PC-9 (cell line): ENCODE data around the gene RUNX3. TPM values are rescaled to one million over a fixed set of nuclear protein-coding genes. Genes with fewer than 3 reads are reported as not detected.
A peak's percentile ranks its signal among the peaks of the same experiment; 100 is the strongest.
"Not testable (repeated sequence)": the region's sequence is repeated elsewhere in the genome, so short reads cannot be mapped to it uniquely, and the experiment has no call there.

ENCODE experiments used
- Bru-seq: library from RNA; stranded (reverse); fragments of 400-500 nt; gene quantifications from one replicate; lab custom pipeline; 2021; lab: Mats Ljungman, UMichigan
- BruChase-seq, 2 experiments: library from RNA; stranded (reverse); fragments of 400-500 nt; gene quantifications; one replicate each; lab custom pipeline; 2021; lab: Mats Ljungman, UMichigan
- BruUV-seq: library from RNA; stranded (reverse); fragments of 400-500 nt; replicated peaks from 2 replicates; lab custom pipeline; 2021; lab: Mats Ljungman, UMichigan
- CTCF ChIA-PET: fragments of 300-600 bp; sonication (Branson Sonifier 250); formaldehyde crosslinking; loops from one replicate; lab custom pipeline; 2022; ENCODE audit warnings: antibody characterized with exemption; lab: Charles Lee
- POLR2A ChIA-PET: fragments of 300-600 bp; sonication (Branson Sonifier 250); formaldehyde crosslinking; loops from one replicate; lab custom pipeline; 2022; ENCODE audit warnings: antibody characterized with exemption; ENCODE audit not compliant: unreplicated experiment; lab: Charles Lee
- DNase-seq, 2 experiments: peaks; one replicate each; pipeline versions ENCODE4 v3.0.0 to v3.0.0-alpha.2; 2015 to 2022; ENCODE audit warnings: mixed read lengths in 1 of 2
- H2AFZ ChIP-seq: fragments of 200-600 bp; sonication (generic); 2 replicates; pipeline ENCODE4 v1.8.1; 2017; ENCODE audit warnings: antibody characterized with exemption
- H3F3A ChIP-seq: fragments of 200-600 bp; sonication (generic); 2 replicates; pipeline ENCODE4 v1.8.1; 2017; ENCODE audit warnings: antibody characterized with exemption, mild to moderate bottlenecking, low read depth; ENCODE audit not compliant: insufficient read depth
- H3K27ac ChIP-seq: fragments of 200-600 bp; sonication (generic); 2 replicates; pipeline ENCODE4 v1.6.1; 2016; ENCODE audit warnings: mixed run types
- H3K27me3 ChIP-seq: fragments of 200-600 bp; sonication (generic); 2 replicates; pipeline ENCODE4 v1.6.1; 2016; ENCODE audit warnings: low read depth, mixed run types; ENCODE audit not compliant: insufficient read depth
- H3K36me3 ChIP-seq: fragments of 200-600 bp; sonication (generic); 2 replicates; pipeline ENCODE4 v1.6.1; 2016; ENCODE audit warnings: low read depth, mixed run types
- H3K4me1 ChIP-seq: fragments of 200-600 bp; sonication (generic); replicated peaks from 2 replicates; pipeline ENCODE4 v1.6.1; 2016; ENCODE audit warnings: mixed run types; ENCODE audit not compliant: insufficient read depth
- H3K4me2 ChIP-seq: fragments of 200-600 bp; sonication (generic); 2 replicates; pipeline ENCODE4 v1.6.1; 2017; ENCODE audit warnings: mixed run types
- H3K4me3 ChIP-seq: fragments of 200-600 bp; sonication (generic); 2 replicates; pipeline ENCODE4 v1.6.1; 2016; ENCODE audit warnings: mixed run types
- H3K79me2 ChIP-seq: fragments of 200-600 bp; sonication (generic); 2 replicates; pipeline ENCODE4 v1.6.1; 2017; ENCODE audit warnings: low read depth, mixed run types
- H3K9me2 ChIP-seq: fragments of 200-600 bp; sonication (generic); 2 replicates; pipeline ENCODE4 v1.8.1; 2017; ENCODE audit warnings: mild to moderate bottlenecking; ENCODE audit not compliant: insufficient read depth
- H3K9me3 ChIP-seq: fragments of 200-600 bp; sonication (generic); 2 replicates; pipeline ENCODE4 v1.8.1; 2016; ENCODE audit warnings: low read depth; ENCODE audit not compliant: insufficient read depth
- H4K20me1 ChIP-seq: fragments of 200-600 bp; sonication (generic); 2 replicates; pipeline ENCODE4 v1.8.1; 2017; ENCODE audit not compliant: insufficient read depth
- CTCF ChIP-seq: fragments of 200-600 bp; sonication (generic); conservative IDR thresholded peaks from 2 replicates; pipeline ENCODE4 v1.6.1; 2017; ENCODE audit warnings: mixed run types, antibody characterized with exemption, mild to moderate bottlenecking, moderate library complexity
- EZH2 ChIP-seq: fragments of 200-600 bp; sonication (generic); IDR thresholded peaks from 2 replicates; pipeline ENCODE4 v1.8.0; 2017; ENCODE audit warnings: antibody characterized with exemption, low read depth
- intact Hi-C: fragments of 100-400 bp; cut with micrococcal nuclease; formaldehyde crosslinking; loops from one replicate; pipeline ENCODE4 v1.10.0; 2022; ENCODE audit not compliant: unreplicated experiment
- long read RNA-seq: library from polyadenylated mRNA; stranded (forward); transcript quantifications from one replicate; pipeline ENCODE4 v2.0.0, GENCODE V29; 2022
- total RNA-seq: library from RNA; stranded (reverse); gene quantifications from 2 replicates; pipeline ENCODE4 v1.2.3, GENCODE V29; 2021

Gene RUNX3
- total RNA-seq (not detected in 2 replicates), Bru-seq, nascent RNA (percentile 6 among the genes with signal in this experiment), BruChase-seq, experiment 1, labeled RNA remaining after a 2-hour chase (percentile 4 among the genes with signal in this experiment), BruChase-seq, experiment 2, labeled RNA remaining after a 6-hour chase (percentile 4 among the genes with signal in this experiment)
- long read RNA-seq: 0 reads

GRCh38 chr1:24930260-24931145 is at the start of gene RUNX3:
Gene RUNX3, minus strand, starts transcription at chr1:24930276. Its CDS starts 408 bp downstream, at chr1:24929868.
- Histone ChIP-seq H2AFZ (no peak within 1 kb of the TSS), H3K4me1 (no peaks in the 10 kb centered on the region), H3K9me3 (no peaks in the 10 kb centered on the region), H3K4me3 (no peak within 1 kb of the TSS), H3F3A (no peaks in the 10 kb centered on the region), H3K79me2 (no peaks in the 10 kb centered on the region), H3K9me2 (no peaks in the 10 kb centered on the region), H4K20me1 (no peaks in the 10 kb centered on the region), H3K27ac (no peak within 1 kb of the TSS), H3K4me2 (no peak within 1 kb of the TSS), H3K36me3 (no peaks in the 10 kb centered on the region), H3K27me3 (peaks cover 28% of the 10 kb centered on the region)
- no peak for DNase-seq
- TF ChIP-seq CTCF (no peak), EZH2 (no peak)
- CTCF ChIA-PET: no interaction called here
- POLR2A ChIA-PET: no interaction called here
- BruUV-seq: no TSS peak
- intact Hi-C loops: no loop called here

GRCh38 chr1:24979232-24979631 is 49.2 kb upstream of the RUNX3 start:
- H4K20me1 ChIP-seq, H3K27me3 ChIP-seq, H3K4me2 ChIP-seq, intact Hi-C loops, H2AFZ ChIP-seq, H3F3A ChIP-seq, CTCF ChIA-PET, H3K36me3 ChIP-seq, H3K9me3 ChIP-seq, H3K4me3 ChIP-seq, DNase-seq, BruUV-seq, H3K79me2 ChIP-seq, H3K27ac ChIP-seq, POLR2A ChIA-PET, H3K4me1 ChIP-seq, H3K9me2 ChIP-seq: not testable (repeated sequence)

- no peaks in the 10 kb centered on the region for H3F3A ChIP-seq
- H3K9me3 ChIP-seq: no peaks in the 10 kb centered on the region
- CTCF ChIA-PET: no interaction called here
- H3K27me3 ChIP-seq: no peaks in the 10 kb centered on the region
- no peaks in the 10 kb centered on the region for H3K36me3 ChIP-seq
- no peak for DNase-seq
- H3K9me2 ChIP-seq: no peaks in the 10 kb centered on the region
- no peak overlapping the region for H3K4me3 ChIP-seq
- no peak for TF ChIP-seq EZH2
- TF ChIP-seq CTCF: no peak
- no TSS peak for BruUV-seq
- H3K4me1 ChIP-seq: no peaks in the 10 kb centered on the region
- H2AFZ ChIP-seq: no peak overlapping the region
- POLR2A ChIA-PET: no interaction called here
- H3K4me2 ChIP-seq: no peak overlapping the region
- no peaks in the 10 kb centered on the region for H4K20me1 ChIP-seq
- intact Hi-C loops: no loop called here
- H3K79me2 ChIP-seq: no peaks in the 10 kb centered on the region
- no peak overlapping the region for H3K27ac ChIP-seq
Observed at GRCh38 chr1:24978383-24979032, 48.4 kb upstream of the RUNX3 start.
